H1 (cell line): ENCODE data around the gene SPTBN4. TPM values are rescaled to one million over a fixed set of nuclear protein-coding genes. Genes with fewer than 3 reads are reported as not detected.

ENCODE experiments used
- CTCF ChIA-PET: fragments of 300-600 bp; sonication (Branson Sonifier 250); formaldehyde crosslinking; loops from one replicate; lab custom pipeline; 2021; ENCODE audit not compliant: partially characterized antibody; lab: Charles Lee
- POLR2A ChIA-PET: fragments of 300-600 bp; sonication (Branson Sonifier 250); formaldehyde crosslinking; loops from one replicate; lab custom pipeline; 2021; ENCODE audit warnings: inconsistent platforms; ENCODE audit not compliant: partially characterized antibody; lab: Charles Lee
- DNase-seq, 2 experiments: peaks; one replicate each; pipeline versions ENCODE4 v3.0.0 to v3.0.0-alpha.2; 2010 to 2022; ENCODE audit warnings: low spot score in 2 of 2, low read depth in 1 of 2, mixed read lengths in 1 of 2
- FAIRE-seq: peaks from 2 replicates; lab custom pipeline; 2011; peaks lifted over from hg19 to GRCh38; lab: Jason Lieb, UNC
- H2AFZ ChIP-seq: 2 replicates; pipeline ENCODE4 v1.8.1; 2012; ENCODE audit warnings: low read length, inconsistent platforms
- H2AK5ac ChIP-seq: 2 replicates; pipeline ENCODE4 v1.6.1; 2013; ENCODE audit warnings: low read depth, low read length
- H2BK120ac ChIP-seq: replicated peaks from 2 replicates; pipeline ENCODE3; 2013; ENCODE audit warnings: low read depth, low read length, inconsistent platforms
- H2BK12ac ChIP-seq: 2 replicates; pipeline ENCODE4 v1.6.1; 2013; ENCODE audit warnings: low read depth, low read length
- H2BK15ac ChIP-seq: 2 replicates; pipeline ENCODE4 v1.6.1; 2013; ENCODE audit warnings: low read length
- H2BK20ac ChIP-seq: 2 replicates; pipeline ENCODE4 v1.6.1; 2013; ENCODE audit warnings: low read length
- H2BK5ac ChIP-seq: 2 replicates; pipeline ENCODE4 v1.6.1; 2013; ENCODE audit warnings: low read depth, low read length
- H3K14ac ChIP-seq: 2 replicates; pipeline ENCODE4 v1.6.1; 2013; ENCODE audit warnings: inconsistent platforms; ENCODE audit not compliant: insufficient read length
- H3K18ac ChIP-seq: 2 replicates; pipeline ENCODE4 v1.6.1; 2013; ENCODE audit warnings: low read length; ENCODE audit errors: extremely low read depth
- H3K23ac ChIP-seq: 2 replicates; pipeline ENCODE4 v1.6.1; 2013; ENCODE audit warnings: inconsistent platforms; ENCODE audit not compliant: insufficient read length
- H3K23me2 ChIP-seq: 2 replicates; pipeline ENCODE4 v1.6.1; 2013; ENCODE audit warnings: low read depth, low read length
- H3K27ac ChIP-seq: 2 replicates; pipeline ENCODE4 v1.6.1; 2011; ENCODE audit warnings: low read depth, low read length, inconsistent platforms
- H3K27me3 ChIP-seq, 4 experiments: replicated peaks in 1 of 4; 1 replicate in 1 of 4; 2 replicates in 3 of 4; pipeline versions ENCODE4 v1.6.1 to v1.8.1; 2011 to 2013; ENCODE audit warnings: low read length in 3 of 4, mild to moderate bottlenecking in 3 of 4, inconsistent platforms in 2 of 4, mixed read lengths in 2 of 4, moderate library complexity in 1 of 4; ENCODE audit not compliant: control insufficient read depth in 3 of 4, insufficient read depth in 3 of 4; ENCODE audit errors: extremely low read depth in 1 of 4
- H3K36me3 ChIP-seq, 4 experiments: 2 replicates each; pipeline versions ENCODE4 v1.6.1 to v1.8.1; 2011 to 2013; ENCODE audit warnings: mild to moderate bottlenecking in 4 of 4, low read length in 3 of 4, moderate library complexity in 2 of 4, control low read depth in 1 of 4, inconsistent platforms in 1 of 4; ENCODE audit not compliant: insufficient read depth in 4 of 4, control insufficient read depth in 2 of 4
- H3K4ac ChIP-seq: replicated peaks from 2 replicates; pipeline ENCODE3; 2013; ENCODE audit warnings: low read length, low read depth, mixed read lengths, inconsistent platforms; ENCODE audit not compliant: insufficient read length
- H3K4me1 ChIP-seq, 4 experiments: replicated peaks in 1 of 4; 1 replicate in 1 of 4; 2 replicates in 3 of 4; pipeline versions ENCODE4 v1.6.1 to v1.8.1; 2011 to 2013; ENCODE audit warnings: low read length in 3 of 4, inconsistent platforms in 2 of 4, mixed read lengths in 1 of 4; ENCODE audit not compliant: insufficient read depth in 4 of 4, control insufficient read depth in 3 of 4
- H3K4me2 ChIP-seq, 2 experiments: 2 replicates each; pipeline versions ENCODE4 v1.6.1 to v1.8.1; 2011 to 2013; ENCODE audit warnings: low read depth in 2 of 2, low read length in 2 of 2, control low read depth in 1 of 2, inconsistent platforms in 1 of 2, mild to moderate bottlenecking in 1 of 2; ENCODE audit not compliant: insufficient read depth in 1 of 2
- H3K4me3 ChIP-seq, 4 experiments: fragments of 200-600, 300-600 bp in 1 of 4; sonication (generic), shearing (Covaris generic), sonication (Bioruptor Twin) in 1 of 4; 2 replicates each; pipeline versions ENCODE4 v1.5.1 to v1.8.1; 2011 to 2016; ENCODE audit warnings: low read length in 4 of 4, low read depth in 3 of 4, control low read depth in 2 of 4, inconsistent platforms in 2 of 4, mild to moderate bottlenecking in 2 of 4, mixed read lengths in 1 of 4, moderate library complexity in 1 of 4; ENCODE audit not compliant: insufficient read depth in 2 of 4; ENCODE audit errors: extremely low read depth in 1 of 4
- H3K56ac ChIP-seq: replicated peaks from 2 replicates; pipeline ENCODE3; 2013; ENCODE audit warnings: low read depth, mild to moderate bottlenecking, mixed read lengths, low read length, inconsistent platforms; ENCODE audit not compliant: insufficient read length
- H3K79me1 ChIP-seq: 2 replicates; pipeline ENCODE4 v1.6.1; 2013; ENCODE audit warnings: low read depth, low read length, control low read depth
- H3K79me2 ChIP-seq, 2 experiments: 2 replicates each; pipeline versions ENCODE4 v1.6.1 to v1.8.1; 2012 to 2013; ENCODE audit warnings: low read length in 2 of 2, mild to moderate bottlenecking in 2 of 2, inconsistent platforms in 1 of 2; ENCODE audit not compliant: insufficient read depth in 2 of 2, control insufficient read depth in 1 of 2
- H3K9ac ChIP-seq, 4 experiments: replicated peaks in 1 of 4; 1 replicate in 1 of 4; 2 replicates in 3 of 4; pipeline versions ENCODE4 v1.6.1 to v1.8.1; 2011 to 2013; ENCODE audit warnings: low read depth in 3 of 4, low read length in 3 of 4, control low read depth in 2 of 4, mild to moderate bottlenecking in 2 of 4, moderate library complexity in 2 of 4, inconsistent platforms in 1 of 4; ENCODE audit errors: extremely low read depth in 1 of 4
- H3K9me3 ChIP-seq, 2 experiments: 2 replicates each; pipeline versions ENCODE4 v1.6.1 to v1.8.1; 2012 to 2013; ENCODE audit warnings: mild to moderate bottlenecking in 2 of 2, moderate library complexity in 2 of 2, control low read depth in 1 of 2, inconsistent platforms in 1 of 2, low read depth in 1 of 2, low read length in 1 of 2, mixed read lengths in 1 of 2; ENCODE audit not compliant: insufficient read depth in 2 of 2
- H4K20me1 ChIP-seq, 2 experiments: replicated peaks in 1 of 2; 2 replicates each; pipeline versions ENCODE3 to v1.8.1; 2011 to 2013; ENCODE audit warnings: inconsistent platforms in 2 of 2, low read length in 2 of 2, mild to moderate bottlenecking in 1 of 2; ENCODE audit not compliant: insufficient read depth in 2 of 2, control insufficient read depth in 1 of 2
- H4K5ac ChIP-seq: 2 replicates; pipeline ENCODE4 v1.6.1; 2013; ENCODE audit warnings: low read length, low read depth, mixed read lengths, inconsistent platforms; ENCODE audit not compliant: insufficient read length
- H4K8ac ChIP-seq: 2 replicates; pipeline ENCODE4 v1.8.0; 2013; ENCODE audit warnings: mild to moderate bottlenecking, moderate library complexity, low read length, inconsistent platforms; ENCODE audit not compliant: insufficient read depth; ENCODE audit errors: extremely low read depth
- H4K91ac ChIP-seq: replicated peaks from 2 replicates; pipeline ENCODE3; 2013; ENCODE audit warnings: low read length, mixed read lengths, inconsistent platforms; ENCODE audit not compliant: insufficient read length
- ASH2L ChIP-seq: fragments of 200-600, 300-600 bp; sonication (generic); IDR thresholded peaks from one replicate; pipeline ENCODE4 v1.7.1; 2017; ENCODE audit warnings: low read length
- ATF2 ChIP-seq: IDR thresholded peaks from 2 replicates; pipeline ENCODE4 v1.6.1; 2012; ENCODE audit warnings: low read length, inconsistent platforms
- BRCA1 ChIP-seq: IDR thresholded peaks from 2 replicates; pipeline ENCODE4 v1.6.1; 2012; ENCODE audit warnings: low read depth, low read length, improper control_type of control experiment
- CHD1 ChIP-seq: IDR thresholded peaks from 2 replicates; pipeline ENCODE4 v1.6.1; 2012; ENCODE audit warnings: low read depth, low read length, improper control_type of control experiment
- KDM4A ChIP-seq: IDR thresholded peaks from one replicate; pipeline ENCODE4 v1.7.1; 2012; ENCODE audit warnings: low read depth, mild to moderate bottlenecking, moderate library complexity, low read length, inconsistent platforms; ENCODE audit not compliant: severe bottlenecking
- MAX ChIP-seq: IDR thresholded peaks from 2 replicates; pipeline ENCODE4 v1.6.1; 2012; ENCODE audit warnings: inconsistent platforms
- RFX5 ChIP-seq: IDR thresholded peaks from 2 replicates; pipeline ENCODE4 v1.6.1; 2011; ENCODE audit warnings: low read depth, low read length, improper control_type of control experiment, borderline replicate concordance
- RNF2 ChIP-seq: fragments of 200-900, 300-1000 bp; sonication (generic); IDR thresholded peaks from 2 replicates; pipeline ENCODE4 v1.7.1; 2016; ENCODE audit warnings: borderline replicate concordance, low read depth, mild to moderate bottlenecking, antibody characterized with exemption, low read length; ENCODE audit not compliant: poor library complexity, severe bottlenecking; ENCODE audit errors: missing control alignments
- SP1 ChIP-seq: IDR thresholded peaks from 2 replicates; pipeline ENCODE4 v1.6.1; 2011; ENCODE audit warnings: low read depth, low read length
- TAF1 ChIP-seq: IDR thresholded peaks from 2 replicates; pipeline ENCODE4 v1.6.1; 2011; ENCODE audit warnings: mild to moderate bottlenecking, low read depth, low read length
- TBP ChIP-seq: IDR thresholded peaks from 2 replicates; pipeline ENCODE4 v1.6.1; 2011; ENCODE audit warnings: low read depth, low read length, improper control_type of control experiment
- WGBS, 2 experiments: shearing (Covaris generic) in 1 of 2; methylation state at CpG; one replicate each; pipeline versions ENCODE4 v1.1.6 to v1.1.7; 2013 to 2015; ENCODE audit warnings: low lambda C conversion rate in 2 of 2, mixed read lengths in 2 of 2, inconsistent platforms in 1 of 2, low coverage in 1 of 2, missing lambda C conversion rate in 1 of 2; ENCODE audit not compliant: insufficient replicate concordance in 2 of 2, insufficient coverage in 1 of 2, insufficient read length in 1 of 2; ENCODE audit errors: extremely low coverage in 1 of 2, missing lambda C conversion rate in 1 of 2; 5-methylcytosine and 5-hydroxymethylcytosine counted together
- polyA plus RNA-seq, 7 experiments: library from polyadenylated mRNA; depleted of rRNA in 3 of 7; stranded (reverse) in 5 of 7; unstranded in 2 of 7; fragments of >200 nt in 5 of 7; fragments of 200-250 nt in 2 of 7; gene quantifications; 1 replicate in 5 of 7; 2 replicates in 1 of 7; 4 replicates in 1 of 7; pipeline versions ENCODE4 v1.2.1 to v1.2.3, GENCODE V29; 2011 to 2013; ENCODE audit warnings: missing spikeins in 2 of 7, mixed read lengths in 2 of 7
- total RNA-seq: library from RNA; stranded (reverse); fragmentation: NEBNext Ultra II Directional; extraction: Animal tissue kit (Norgen Biotek cat#: 25700); gene quantifications from 2 replicates; pipeline ENCODE4 v1.2.1, GENCODE V29; 2021

SPTBN4 gene
- total and polyA plus RNA-seq, 2 of the 8 experiments (the other 6 are each of a cell fraction or from before 2014, with no cell fraction given) = 1.9 to 3.0 TPM

- Histone ChIP-seq H3K4me2 (peak overlapping the region; percentile 50 to 77; a peak in 3 of 4 replicates), H3K23ac (no peak overlapping the region), H4K8ac (no peak overlapping the region), H4K5ac (no peak overlapping the region), H2BK12ac (no peak overlapping the region; the same call in 1 of the 2 replicates), H2BK120ac (no peak overlapping the region), H3K27ac (no peak overlapping the region), H3K4me3 (peak overlapping the region in 1 of 4 experiments; percentile 54; a peak in 2 of 8 replicates), H3K36me3 (peaks cover 0 to 4% (median 0%) of the 10 kb centered on the region in 4 experiments; a peak in 1 of 8 replicates), H3K27me3 (peaks cover 30 to 56% (median 45%) of the 10 kb centered on the region in 4 experiments), H3K23me2 (peaks cover 8% of the 10 kb centered on the region), H2BK15ac (no peak overlapping the region), H2BK20ac (no peak overlapping the region), H3K18ac (no peak overlapping the region), H3K4ac (no peak overlapping the region), H3K79me1 (no peaks in the 10 kb centered on the region), H4K91ac (no peak overlapping the region), H2AFZ (no peak overlapping the region), H3K14ac (no peak overlapping the region), H3K9ac (no peak overlapping the region), H3K9me3 (peaks cover 0 to 5% of the 10 kb centered on the region in 2 experiments; a peak in 2 of 4 replicates), H3K56ac (no peak overlapping the region), H2BK5ac (no peak overlapping the region), H4K20me1 (peaks cover 0 to 5% of the 10 kb centered on the region in 2 experiments), H3K79me2 (no peaks in the 10 kb centered on the region), H3K4me1 (peaks cover 0 to 4% (median 2%) of the 10 kb centered on the region in 4 experiments; a peak in 2 of 7 replicates), H2AK5ac (no peak overlapping the region)
- 89% methylated on average over 24 of the region's 27 CpGs; no CpG with 5 or more reads in 1 of the 2 experiments for WGBS, 2 experiments
- ChIA-PET CTCF (interaction anchor here (0.8 to 2.4 kb wide), 10 partner anchors 8 to 60 kb away, joined by 3 to 11 read pairs (median 7); partner anchors contain the start of gene BLVRB), POLR2A (interaction anchor here (0.9 to 1.3 kb wide), 3 partner anchors 10 to 132 kb away, joined by 3 to 4 read pairs (median 3); no protein-coding TSS in a partner anchor)
- no peak for DNase-seq
- no peak for FAIRE-seq
- no peak for TF ChIP-seq BRCA1
- TF ChIP-seq KDM4A = no peak
- TF ChIP-seq ASH2L = no peak
- no peak for TF ChIP-seq TAF1
- TF ChIP-seq ATF2 = no peak
- no peak for TF ChIP-seq RFX5
- no peak for TF ChIP-seq TBP
- no peak for TF ChIP-seq MAX
- TF ChIP-seq CHD1 = no peak
- TF ChIP-seq RNF2 = peak; percentile 45
- no peak for TF ChIP-seq SP1
Measured at GRCh38 chr19:40513345-40513678, 46.5 kb downstream of the SPTBN4 start.
